NCI-H510A (cell line): ENCODE results near the gene TMEM135.

ENCODE experiments used
- DNase-seq: peaks from one replicate; lab custom pipeline; 2025; lab: John Stamatoyannopoulos, UW

The TMEM135 gene

DNA sequence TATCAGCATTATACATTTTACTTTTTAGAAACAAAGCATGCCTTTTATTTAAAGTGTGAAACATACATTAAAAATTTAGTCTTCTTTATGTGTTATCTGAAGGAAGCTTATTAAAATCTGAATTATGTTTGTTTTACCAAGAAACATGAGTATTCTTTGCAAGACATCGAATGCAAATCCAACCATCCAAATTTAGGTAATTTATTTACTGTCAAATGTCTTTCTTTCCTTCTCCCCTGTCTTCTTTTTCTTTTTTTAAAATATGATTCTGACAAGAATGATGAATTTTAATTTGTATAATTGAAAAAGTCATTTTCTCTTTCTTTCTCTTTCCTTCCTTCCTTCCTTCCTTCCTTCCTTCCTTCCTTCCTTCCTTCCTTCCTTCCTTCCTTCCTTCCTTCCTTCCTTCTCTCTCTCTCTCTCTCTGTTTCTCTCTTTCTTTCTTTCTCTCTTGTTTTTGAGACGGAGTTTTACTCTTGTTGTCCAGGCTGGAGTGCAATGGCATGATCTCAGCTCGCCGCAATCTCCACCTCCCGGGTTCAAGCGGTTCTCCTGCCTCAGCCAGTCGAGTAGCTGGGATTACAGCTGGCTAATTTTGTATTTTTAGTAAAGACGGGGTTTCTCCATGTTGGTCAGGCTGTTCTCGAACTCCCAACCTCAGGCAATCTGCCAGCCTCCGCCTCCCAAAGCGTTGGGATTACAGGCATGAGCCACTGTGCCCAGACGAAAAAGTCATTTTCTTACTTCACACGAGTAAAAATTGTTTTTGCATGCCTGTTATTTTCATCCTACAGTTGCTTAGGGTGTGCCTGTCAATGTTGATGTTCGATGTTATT lies 157.5 kb downstream of the TMEM135 start:
- no peak for DNase-seq

DNA sequence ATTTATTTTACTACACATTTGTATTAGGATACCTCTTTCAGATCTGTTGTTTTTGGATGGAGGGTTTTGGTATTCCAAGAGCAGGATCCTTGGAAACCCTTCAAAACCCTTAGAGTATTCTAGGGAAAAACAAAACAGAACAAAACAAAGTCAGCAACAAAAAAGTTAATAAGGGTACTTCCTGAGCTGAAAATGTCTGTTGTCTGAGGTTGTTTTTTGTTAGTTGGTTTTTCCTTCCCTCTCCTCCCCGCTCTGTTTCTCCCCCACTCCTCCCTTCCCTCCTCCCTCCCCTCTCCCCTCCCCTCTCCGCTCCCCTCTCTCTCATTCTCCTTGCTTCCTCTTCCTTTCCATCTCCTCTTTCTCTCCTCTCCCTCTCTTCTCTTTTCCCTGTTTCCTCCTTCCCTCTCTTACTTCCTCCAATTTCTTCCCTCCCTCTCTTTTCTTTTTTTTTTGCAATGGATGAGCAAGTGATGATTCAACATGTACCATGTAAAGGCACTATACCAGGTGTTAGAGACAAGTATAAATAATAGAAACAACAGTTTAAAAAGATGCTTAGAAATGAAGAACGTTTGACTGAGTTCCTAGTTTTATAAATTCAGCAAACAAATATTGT lies 160.6 kb downstream of the TMEM135 start:
- no peak for DNase-seq

DNA sequence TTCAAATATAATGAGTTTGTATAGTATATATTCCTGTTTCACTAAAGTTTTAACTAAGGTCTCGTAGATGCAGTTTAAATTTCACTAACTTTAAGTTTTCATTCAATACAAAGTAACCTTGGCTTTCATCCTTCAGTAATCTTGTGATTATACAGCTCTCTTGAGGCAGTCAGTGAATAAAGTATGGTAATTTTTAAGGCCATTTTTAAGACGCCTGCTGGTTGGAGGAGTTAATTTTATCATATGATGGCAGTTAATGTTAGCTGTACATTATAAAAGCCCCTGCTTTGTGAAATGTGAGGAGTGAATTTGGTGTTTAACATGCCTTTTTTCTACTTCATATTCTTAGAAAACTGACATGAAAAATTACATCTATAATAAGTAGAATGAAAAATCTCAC lies 163.6 kb downstream of the TMEM135 start:
- no peak for DNase-seq

DNA sequence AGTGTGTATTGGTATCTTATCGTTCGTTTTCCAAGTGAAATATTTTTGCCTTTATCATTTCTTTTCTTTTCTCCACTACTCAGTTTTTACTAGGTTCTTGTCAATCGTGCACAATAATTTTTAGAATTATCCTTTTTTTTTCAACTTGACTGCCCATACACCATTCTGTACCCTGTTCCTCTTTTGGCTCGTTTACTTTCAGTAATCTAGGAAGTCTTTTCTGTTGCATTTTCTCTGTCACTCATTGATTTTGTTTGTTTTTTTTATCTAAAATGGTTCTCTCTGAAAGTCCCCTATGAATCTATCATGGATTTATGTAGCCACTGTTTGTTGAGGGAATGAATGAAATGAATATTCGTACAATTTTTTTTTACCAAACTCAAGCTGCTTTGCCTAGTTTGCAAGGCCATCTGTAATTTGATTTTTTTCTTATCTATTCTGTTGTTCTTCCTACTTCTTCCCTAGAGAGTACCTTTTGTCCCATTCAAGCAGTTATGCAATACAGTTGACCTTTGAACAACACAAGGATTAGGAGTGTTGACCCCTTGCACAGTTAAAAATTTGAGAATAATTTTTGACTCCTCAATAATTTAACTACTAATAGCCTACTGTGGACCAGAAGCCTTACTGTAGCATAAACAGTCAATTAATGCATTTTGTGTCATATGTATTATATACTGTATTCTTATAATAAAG lies 166.3 kb downstream of the TMEM135 start:
- no peak for DNase-seq

DNA sequence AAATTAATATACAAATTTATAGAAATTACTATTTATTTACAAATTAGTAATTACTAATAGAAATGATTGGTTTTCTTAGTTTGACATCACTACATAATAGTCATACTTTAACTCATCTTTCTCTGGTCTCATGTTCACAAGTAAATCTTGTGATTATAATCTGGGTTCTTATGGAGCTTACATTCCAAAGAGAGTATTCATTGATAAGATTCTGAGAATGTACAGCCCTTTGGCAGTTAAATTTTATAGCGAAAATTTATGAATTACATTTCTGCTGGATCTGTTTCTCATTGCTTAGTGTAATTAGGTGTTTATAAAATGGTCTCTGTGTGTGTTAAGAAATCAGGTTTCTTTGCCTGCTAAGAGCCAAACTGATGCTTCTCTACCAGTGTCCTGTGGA lies 175.2 kb downstream of the TMEM135 start:
- no peak for DNase-seq

DNA sequence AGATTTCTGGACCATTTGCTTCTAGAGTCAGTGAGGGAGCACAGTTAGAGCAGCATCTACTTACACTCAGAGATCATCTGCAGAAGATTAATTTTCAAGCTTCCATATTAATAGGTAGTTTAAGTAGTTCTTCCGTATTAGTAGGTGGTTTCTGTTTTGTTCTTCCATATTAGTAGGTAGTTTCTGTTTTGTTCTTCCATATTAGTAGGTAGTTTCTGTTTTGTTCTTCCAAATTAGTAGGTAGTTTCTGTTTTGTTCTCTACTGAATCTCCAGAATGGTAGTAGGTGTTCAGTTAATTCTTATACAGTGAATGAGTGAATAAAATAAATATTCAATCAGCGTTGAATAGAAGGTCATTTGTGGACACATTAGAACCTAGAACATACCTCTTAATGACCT lies 175.7 kb downstream of the TMEM135 start:
- DNase-seq: no peak

DNA sequence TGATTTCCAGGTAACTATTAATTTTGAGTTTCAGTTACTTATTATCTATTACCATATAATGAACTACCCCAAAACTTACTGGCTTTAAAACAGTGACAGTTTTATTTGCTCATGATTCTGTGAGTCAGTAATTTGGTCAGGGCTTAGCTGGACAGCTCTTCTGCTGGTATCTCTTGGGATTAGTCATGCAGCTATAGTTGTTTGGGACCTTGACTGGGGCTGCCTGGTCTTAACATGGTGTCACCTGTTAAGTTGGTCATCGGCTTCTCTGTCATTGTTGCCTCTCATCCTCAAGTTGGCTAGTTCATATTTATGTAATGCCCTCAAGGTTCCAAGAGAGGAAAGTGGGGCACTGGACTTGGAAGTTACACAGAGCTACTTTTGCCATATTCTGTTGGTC lies 177.5 kb downstream of the TMEM135 start:
- DNase-seq: no peak

DNA sequence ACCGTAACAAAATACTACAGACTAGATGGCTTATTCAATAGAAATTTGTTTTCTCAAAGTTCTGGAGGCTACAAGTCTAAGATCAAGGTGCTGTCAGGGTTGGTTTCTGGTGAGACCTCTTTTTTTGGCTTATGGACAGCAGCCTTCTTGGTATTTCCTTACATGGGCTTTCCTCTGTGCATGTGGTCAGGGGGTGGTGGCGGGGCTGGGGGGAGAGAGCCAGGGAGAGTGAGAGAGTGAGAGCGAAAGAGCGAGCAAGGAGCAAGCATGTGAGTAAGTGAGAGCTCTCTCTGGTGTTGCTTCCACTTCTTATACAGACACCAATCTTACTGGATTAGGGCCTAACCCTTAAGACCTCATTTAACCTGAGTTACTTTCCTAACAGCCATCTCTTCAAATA lies 181.5 kb downstream of the TMEM135 start:
- no peak for DNase-seq

DNA sequence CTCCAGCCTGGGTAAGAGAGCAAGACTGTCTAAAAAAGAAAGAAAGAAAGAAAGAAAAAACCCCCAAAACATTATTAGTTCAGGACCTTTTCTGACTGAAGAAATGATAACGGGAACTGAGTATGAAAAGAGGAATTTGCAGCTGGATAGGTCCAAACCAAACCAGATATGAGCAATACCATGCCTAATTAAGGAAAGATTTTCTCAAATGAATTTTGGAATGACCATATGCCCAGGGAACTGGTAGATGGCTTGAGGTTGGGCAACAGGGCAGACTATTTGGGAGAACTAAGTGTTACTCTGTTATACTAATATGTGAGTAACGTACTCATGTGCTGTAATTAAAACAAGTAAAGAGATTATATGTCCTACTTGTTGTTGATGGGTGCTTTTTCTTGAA lies 186.1 kb downstream of the TMEM135 start:
- DNase-seq: no peak

DNA sequence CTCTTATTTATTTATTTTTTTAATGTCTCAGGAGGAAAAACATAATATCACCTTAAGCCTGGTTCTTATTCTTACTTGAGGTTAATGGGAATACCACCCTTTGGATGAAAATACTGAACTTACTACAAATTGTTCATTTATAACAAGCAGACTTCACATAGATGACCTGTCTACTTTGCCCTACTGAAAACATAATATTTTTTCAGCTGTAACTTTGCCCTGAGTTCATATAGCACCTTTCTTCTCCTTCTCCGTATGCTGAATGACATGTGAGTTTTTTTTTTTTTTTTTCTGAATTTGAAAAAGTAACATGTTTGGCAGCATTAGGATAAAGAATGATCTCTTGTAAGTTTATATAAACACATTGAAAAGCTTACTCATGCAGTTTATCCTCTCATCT lies 186.8 kb downstream of the TMEM135 start:
- no peak for DNase-seq

DNA sequence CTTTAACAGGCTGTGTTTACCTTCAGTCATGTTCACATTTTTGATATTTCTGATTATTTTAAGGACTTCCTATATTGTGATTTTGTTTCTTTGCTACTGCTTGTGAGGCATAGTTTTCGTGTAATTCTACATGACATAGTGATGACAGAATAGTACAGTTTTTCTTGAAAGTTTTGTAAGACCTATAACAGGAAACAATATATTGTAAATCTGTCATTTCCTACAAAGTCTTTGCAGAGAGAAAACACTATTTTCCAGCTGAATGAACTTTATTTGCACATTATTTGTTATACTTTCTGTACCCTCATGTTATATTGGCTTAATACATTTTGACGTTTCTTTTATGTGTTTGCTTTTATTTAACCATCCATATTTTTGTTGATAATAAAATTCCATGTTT lies 191.1 kb downstream of the TMEM135 start:
- no peak for DNase-seq

DNA sequence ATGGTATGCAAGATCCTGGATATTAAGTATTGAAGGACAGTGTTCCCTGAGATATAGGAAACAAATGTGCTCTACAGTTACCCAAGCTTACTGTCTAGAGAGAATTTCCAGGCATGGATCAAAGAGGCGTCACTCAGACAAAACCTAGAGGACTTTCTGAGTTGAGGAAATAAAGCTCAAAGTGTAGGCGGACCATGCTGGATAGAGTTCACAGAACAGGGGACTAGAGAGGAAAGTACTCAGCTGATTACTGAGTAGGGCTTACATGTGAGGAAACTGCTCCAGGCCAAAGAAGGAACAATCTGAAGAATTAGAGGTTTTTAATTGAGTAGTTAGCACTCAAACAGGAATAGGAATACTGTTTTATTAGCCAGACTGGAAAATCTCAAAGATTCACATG lies 193.3 kb downstream of the TMEM135 start:
- DNase-seq: no peak

DNA sequence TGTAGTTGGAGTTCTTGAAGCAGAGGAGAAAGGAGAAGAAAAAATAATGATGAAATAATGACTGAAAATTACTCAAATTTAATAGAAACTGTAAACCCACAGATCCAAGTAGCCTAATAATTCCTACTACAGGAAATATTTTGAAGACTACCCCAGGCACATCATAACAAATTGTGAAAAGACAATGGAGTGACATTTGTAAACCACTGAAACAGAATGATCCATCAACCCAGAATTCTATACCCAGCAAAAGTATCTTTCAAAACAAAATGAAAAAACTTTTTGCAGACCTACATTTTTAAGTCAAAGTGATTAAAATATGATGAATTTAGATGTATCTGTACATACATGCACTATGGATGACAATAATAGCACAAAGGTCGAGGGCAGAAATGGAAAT lies 194.6 kb downstream of the TMEM135 start:
- DNase-seq: no peak

DNA sequence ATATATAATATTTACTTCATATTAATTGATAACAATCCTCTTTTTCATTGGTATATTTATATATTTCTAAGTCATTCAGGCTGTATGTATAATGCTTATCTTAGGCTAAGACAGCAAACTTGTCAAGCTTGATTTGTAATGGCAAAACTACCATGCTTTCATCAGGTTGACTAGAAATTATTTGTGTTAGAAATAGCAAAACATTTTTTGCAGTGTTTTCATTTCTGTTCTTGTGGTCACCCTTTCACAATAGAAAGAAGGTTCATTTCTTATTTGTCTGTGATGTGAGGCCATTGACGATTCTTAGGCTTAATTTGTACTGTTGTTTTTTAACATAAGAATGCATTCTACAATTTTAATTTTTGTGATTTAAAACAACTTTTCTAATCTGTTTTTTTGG lies 197.6 kb downstream of the TMEM135 start:
- no peak for DNase-seq

DNA sequence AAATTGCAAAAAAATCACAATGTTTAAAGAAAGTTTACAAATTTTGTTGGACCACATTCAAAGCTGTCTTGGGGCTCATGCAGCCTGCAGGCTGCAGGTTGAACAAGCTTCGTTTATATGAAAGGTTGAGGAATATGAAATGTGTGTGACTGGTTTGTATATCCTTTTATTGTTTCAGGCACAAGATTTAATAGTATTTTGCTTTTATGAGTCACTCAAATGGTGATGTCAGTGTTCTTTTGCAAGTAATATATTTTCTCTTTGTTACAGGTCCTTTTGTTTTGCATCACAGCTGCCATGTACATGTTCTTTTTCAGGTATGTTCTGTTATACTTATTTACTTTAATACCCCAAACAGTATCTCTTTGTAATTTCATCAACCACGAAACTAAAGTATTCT lies 198.6 kb downstream of the TMEM135 start:
- DNase-seq: no peak

DNA sequence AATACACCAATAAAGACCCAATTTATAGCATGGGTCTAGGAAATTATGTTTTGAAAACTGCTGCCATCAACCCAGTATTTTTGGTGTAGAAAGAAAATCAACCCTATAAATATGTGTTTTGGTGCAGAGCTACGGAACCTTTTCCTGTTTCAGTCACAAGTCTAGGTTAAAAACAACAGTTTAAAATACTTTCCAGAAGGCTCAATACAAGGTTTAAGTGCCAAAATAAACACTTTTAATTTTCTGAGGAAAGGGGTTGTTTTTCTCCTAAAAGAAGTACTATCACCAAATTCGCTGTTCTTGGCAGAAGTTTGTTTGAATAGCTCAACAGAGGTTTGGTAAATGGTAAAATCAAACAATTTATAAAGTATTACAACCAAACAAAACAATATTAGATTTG lies 201.3 kb downstream of the TMEM135 start:
- no peak for DNase-seq

DNA sequence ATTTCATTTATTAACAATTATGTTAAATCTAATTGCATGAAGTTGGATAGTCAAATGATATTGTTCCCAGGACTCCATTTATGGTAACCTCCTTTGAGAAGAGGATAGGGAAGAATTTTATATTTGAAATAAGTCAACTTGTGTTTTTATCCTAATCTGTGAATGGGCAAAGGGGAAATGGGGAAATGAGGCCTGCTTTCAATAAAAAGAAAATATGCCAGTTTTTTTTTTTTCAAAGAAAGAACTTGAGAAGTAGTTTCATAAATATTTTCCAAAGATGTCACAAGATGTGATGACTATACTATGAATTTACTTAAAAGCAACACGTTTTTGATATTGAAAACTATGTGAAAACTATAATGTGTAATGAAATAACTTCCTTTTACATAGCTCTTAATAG lies 201.8 kb downstream of the TMEM135 start:
- DNase-seq: no peak

DNA sequence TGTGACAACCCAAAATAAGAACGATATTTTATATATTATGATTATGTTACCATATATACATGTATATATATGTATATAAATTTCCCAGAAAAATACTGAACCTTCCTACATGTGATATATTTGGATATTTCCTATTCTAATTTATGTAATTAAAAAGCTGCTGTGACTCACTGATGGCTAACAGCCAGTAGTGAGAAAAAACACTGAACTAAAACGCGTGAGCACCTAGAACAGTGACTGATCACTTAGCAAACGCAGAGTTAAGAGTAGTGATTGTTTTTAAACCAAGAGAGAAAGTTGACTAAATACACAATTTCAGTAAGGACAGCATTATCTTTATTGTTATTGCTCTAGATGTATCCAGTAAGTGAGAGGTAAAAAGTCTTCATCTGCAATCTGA lies 213.8 kb downstream of the TMEM135 start:
- no peak for DNase-seq

DNA sequence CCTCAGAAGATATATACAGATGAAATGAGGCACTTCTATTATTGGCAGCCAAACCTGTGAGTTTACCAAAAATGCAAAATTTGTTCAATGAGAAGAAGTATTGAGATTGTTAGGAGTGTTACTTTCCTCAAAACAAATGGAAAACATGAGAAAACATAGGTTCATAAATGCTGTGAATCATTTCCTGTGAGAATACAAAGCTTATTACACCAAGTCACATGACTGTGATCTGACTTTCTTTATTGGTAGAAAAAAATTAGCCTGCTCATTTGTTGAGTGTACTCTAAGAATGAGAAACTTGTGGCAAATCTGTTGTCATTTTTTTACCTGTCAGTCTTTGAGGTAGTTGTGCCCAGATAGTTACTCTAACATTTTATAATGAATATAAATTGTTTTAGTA lies 215.1 kb downstream of the TMEM135 start:
- DNase-seq: no peak

DNA sequence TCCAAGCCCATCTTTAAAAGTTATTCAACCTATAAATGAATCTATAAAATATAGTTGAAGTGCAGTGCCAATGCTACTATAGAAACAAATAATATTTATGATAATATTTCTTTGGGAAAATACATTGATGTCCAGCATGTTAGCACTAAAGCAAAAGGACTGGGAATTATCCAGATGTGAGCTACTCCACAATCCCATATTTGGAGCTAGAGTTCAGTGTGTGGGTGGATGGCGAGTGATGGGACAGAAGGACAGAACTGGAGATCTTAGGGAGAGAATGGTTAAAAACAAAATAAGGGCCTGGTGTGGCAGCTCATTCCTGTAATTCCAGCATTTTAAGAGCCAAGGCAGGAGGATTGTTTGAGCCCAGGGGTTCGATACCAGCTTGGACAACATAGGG lies 216.8 kb downstream of the TMEM135 start:
- no peak for DNase-seq

DNA sequence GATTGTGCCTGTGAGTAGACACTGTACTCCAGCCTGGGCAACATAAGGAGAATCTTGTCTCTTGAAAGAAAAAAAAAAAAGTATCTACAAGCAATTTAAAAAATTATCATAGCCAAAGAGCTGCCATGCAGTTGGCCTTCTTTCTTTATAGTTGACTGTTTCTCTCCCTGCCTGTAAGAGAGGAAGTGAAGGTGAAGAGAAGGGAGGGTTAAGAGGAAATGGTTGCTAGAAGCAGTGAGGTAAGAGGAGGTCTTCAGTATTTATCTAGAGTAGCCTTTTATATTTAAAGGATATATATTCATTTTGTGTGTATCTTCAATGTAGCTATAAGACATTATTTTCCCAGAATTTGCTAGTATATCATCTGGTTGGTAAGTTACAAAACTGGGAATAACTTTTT lies 217.9 kb downstream of the TMEM135 start:
- DNase-seq: no peak

DNA sequence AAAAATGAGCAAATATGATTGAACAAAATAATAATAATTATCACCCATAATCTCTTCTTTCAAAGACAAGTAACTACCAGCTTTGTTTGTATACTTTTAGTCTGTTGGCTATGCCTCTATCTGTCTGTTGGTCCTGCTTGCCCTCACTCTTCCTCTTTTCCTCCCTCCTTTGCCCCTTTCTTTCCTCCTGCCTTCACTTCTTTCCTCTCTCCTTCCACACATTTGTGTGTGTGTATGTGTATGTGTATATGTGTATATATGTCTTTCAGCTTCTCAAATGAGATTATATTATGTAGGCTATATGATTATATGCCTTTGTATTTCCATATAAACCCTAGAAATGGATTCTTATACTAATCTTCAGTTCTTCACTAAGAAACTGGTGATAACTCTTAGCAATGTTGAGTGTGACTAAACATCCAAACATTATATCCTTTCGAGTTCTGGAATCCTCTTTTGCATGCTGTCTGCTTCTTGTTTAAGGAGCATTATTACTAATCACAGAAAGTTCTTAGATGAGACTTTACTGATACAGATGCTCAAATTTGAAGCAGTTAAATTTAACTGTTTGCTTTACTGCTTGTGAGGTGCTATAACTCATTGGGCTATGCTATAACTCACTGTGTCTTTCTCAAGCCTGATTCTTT lies 219.1 kb downstream of the TMEM135 start:
- DNase-seq: no peak
